AG08396 (cell line): ENCODE measurements around the gene SLC26A6.

Experiments used
- DNase-seq: peaks from one replicate; pipeline ENCODE4 v3.0.0; 2012; ENCODE audit warnings: low spot score, mixed read lengths

SLC26A6 gene

DNA sequence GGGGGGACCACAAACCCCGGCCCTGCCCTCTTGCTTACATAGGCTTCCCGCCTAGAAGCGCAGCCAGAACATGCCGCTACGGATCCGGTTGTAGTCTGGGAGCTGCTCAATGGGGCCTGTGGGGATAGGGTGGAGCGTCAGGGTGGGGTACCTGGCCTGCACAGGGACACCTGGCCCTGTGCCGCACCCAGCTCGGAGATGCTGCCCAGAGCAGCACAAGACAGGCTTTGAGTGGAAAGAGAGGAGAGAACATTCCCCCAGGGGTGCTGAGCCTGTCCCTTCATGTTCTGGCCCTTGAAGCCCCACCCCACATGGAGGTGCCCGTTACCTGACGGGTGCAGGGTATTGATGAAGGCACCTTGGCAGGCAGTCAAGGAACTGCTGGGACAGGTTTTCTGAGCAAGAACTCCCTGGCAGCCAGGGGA lies 36.2 kb downstream of the SLC26A6 start:
- no peak for DNase-seq

DNA sequence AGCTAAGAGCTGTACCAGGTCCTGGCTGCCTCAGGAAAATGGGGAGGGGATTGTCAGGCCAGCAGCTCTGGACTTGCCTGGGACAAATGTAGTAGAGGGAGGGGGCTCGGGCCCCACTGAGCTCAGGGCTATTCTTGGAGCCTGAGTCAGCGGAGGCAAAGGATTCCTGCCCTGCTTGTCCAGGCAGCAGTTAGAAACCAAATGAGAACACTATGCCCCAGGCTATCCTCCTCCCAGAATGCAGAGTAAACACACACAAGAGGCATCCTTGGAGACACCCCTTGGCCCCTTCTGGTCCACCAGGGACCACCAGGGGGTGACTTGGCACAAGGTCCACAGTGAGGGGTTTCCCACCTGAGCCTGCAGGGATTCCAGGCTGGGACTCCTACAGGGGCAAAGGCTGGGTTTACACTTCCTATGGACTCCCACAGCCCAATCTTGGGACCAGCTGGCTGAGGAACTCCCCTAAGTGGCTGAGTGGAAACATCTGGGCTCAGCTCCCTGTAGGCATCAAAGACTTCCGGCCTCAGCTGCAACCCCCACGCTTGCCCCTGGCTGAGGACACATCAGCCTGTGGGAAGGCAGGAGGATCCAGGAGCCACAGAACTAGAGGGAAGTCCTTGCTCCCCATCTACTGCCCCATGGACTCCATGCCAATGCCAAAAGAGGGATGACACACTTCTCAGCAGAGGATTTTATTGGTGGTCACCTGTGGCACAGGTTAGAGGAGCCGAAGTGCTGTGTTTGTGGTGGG lies 36.8 kb downstream of the SLC26A6 start:
- DNase-seq = peak; percentile 90

DNA sequence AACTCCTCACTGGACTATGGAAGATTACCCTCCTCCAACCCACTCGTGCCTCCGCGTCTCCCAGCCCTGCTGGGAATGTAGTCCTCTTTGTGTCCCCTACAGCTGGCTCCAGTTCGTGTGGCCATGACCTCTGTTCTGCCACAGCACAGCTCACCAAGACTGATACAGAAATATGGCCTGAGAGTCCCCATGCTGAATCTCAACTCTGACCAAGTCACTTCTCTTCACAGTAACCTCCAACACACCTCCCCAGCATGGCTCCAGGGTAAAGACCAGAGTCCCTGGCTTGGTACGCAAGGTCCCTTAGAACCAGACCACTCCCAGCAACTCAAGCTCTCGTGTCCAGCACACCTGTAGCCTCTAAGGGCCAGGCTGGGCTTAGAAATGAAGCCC lies 37.9 kb downstream of the SLC26A6 start:
- DNase-seq = no peak

DNA sequence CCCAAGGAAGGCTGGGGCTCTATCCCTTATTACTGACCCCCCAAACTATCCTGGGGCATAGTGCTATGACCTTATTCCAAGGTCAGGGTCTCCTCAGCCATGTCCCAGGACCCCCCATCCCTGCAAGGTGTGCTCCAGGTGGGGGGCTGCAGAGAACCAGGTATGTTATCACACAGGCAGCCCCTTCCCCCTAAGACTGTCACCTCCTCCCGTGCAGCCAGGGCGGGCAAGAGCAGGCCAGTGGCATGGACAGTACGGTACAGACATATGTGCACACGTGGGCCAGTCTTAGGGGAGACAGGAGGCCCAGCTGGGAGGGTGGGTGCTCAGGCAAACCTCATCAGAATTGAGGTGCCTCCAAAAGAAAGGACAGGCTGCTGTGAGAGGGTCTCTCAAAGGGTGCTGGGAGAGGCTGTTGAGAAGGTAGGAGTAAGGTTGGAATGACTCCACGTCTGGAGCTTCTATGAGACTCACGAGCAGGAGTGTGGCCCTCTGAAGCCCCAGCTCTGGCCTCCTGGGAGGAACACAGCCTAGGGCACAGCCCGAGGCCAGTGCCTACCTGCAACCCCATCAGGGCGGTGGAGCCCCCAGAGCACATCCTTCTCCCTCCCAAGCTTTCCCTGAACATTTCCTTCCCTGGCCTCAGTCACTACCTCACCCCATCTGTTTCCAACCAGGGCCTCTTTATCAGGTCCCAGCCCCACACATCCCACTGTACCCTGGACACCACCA lies 38.4 kb downstream of the SLC26A6 start:
- no peak for DNase-seq

DNA sequence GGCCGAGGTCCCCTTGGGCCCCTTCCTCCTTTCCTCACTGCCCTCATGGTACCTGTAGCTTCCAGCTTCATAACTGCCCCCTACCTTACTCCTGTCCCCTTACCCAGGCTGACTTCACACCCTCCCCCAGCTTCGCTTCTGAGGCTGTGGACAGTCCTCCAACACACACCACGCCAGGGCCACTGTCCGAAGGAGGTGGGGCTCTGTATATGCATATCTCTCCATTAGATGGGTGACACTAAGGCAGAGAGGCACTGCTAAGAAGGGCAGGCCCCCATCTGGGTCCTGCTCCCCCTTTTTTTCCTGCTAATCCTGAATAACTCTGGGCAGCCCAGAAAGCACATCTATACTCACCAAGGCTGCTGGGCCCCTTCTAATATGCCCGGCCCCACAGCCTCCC lies 39.1 kb downstream of the SLC26A6 start:
- no peak for DNase-seq

DNA sequence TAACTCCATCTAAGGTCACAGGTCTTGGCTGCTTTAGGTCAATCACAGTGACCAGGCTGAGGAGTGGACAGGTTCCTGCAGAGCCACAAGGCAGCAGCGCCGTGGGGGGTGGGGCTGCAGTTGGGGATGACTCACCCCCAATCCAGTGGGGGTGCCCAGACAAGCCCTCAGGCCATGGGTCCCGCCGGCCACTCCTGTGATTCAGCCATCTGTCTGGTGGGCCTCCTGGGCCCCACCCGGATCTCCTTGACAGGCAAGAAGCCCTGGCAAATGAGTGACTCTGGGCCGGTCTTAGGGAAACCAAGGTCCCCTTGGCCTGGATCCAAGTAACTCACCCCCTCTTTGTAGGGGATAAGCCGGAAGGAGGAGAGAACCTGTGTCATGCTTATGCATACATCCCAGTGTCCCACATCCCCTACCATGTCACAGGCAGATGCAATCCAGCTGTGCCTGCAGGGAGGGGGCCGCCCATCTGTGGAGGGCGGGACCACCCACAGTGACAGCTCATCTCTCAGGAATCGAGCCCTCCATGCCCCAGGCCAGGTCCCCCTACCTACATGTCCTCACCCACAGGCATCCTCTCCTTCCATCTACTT lies 39.6 kb downstream of the SLC26A6 start:
- peak; percentile 91 for DNase-seq

DNA sequence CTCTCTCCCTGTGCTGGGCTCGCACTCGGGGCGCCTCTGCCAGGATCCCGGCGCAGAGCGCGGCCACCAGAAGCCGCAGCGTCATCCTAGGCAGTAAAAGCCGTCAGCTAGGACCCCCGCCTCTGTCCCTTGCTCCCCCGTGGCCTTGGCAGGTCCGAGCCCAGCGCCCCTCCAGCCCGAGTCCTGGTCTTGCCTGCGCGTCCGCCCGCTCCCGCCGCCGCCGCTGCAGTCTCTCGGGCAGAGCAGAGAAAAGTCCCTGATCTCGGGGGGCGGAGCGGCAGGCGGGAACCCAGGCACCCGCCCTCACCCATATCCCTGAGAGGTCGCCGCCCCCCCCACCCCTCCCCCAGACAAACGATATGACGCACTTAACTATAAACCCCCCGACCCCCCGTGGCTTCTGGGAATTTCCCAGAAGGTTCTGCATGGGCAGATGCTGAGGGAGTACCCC lies 40.2 kb downstream of the SLC26A6 start, which contains the start of gene COL7A1:
Gene COL7A1, minus strand, starts transcription at position 255 of the 451 bp plus-strand sequence. Its CDS starts 170 bp downstream, at position 85.
- DNase-seq = peak; percentile 56

DNA sequence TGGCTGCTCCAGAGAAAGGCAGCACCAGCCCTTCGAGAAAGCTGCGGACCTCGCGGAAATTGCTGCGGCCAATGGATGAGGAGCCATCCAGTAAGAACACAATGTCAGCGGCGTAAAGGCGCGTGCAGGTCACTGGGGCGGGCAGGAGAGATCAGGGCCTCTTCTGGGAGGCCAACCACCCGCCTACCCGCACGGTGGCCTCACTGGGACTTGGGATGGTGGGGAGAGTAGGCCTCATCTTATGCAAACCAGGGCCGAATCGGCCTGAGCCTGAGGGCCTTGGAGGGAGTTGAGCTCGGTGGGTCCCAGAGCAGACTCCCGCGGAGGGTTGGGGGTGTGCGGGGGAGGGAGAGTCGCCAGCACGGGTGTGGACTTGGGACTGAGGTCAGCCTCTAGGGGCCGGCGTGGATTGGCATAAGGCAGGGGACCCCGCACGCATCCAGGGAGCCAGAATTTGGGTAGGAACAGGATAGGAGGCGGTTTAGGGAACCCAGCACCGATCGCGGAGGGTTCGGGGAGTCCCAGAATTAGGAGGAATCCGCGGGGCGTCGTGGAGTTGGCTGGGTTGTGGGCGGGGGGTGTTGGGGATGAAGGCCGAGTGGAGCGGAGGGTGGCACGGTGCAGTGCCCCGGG lies 40.7 kb downstream of the SLC26A6 start:
- peak; percentile 28 for DNase-seq

DNA sequence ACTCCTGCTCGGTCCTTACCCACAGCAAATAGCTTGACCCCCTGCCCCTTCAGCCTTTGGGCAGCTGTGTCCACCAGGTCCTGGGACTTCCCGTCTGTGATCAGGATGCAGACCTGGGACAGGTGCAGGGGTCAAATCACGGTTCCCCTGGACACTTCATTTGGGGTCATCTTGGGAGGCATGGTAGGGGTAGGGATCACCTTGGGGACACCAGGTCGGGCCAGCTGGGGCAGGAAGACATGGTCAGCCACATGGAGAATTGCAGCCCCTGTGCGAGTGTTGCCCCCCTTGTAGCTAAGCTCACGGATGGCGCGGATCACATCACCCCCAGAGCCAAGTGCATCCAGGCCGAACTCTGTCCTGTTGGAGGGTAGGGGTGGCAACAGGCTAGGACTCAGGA lies 41.9 kb downstream of the SLC26A6 start:
- DNase-seq = no peak

DNA sequence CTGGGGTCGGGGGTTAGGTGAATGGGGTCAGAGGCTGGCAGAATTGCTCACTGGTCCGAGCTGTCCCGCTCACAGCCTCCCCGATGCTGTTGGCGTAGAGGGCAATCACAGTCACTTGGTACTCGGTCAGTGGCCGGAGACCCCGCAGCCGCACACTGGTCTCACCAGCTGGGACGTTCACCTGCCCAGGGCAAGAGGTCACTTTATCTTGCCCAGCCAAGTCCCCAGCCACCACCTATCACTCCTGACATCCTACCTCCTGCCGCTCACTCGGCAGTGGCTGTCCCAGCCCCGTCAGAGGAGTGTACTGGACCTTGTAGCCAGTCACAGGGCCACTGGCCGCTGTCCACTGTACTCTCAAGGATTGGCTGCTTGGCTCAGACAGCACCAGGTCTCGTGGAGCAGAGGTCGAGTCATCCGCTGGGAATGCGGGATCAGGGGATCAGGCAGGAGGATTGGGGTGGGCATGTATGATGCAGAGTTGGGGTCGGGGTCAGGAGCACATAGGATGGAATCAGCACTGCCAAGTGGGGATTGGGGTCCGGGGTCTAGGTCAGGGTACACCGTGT lies 42.7 kb downstream of the SLC26A6 start:
- DNase-seq = peak; percentile 36

DNA sequence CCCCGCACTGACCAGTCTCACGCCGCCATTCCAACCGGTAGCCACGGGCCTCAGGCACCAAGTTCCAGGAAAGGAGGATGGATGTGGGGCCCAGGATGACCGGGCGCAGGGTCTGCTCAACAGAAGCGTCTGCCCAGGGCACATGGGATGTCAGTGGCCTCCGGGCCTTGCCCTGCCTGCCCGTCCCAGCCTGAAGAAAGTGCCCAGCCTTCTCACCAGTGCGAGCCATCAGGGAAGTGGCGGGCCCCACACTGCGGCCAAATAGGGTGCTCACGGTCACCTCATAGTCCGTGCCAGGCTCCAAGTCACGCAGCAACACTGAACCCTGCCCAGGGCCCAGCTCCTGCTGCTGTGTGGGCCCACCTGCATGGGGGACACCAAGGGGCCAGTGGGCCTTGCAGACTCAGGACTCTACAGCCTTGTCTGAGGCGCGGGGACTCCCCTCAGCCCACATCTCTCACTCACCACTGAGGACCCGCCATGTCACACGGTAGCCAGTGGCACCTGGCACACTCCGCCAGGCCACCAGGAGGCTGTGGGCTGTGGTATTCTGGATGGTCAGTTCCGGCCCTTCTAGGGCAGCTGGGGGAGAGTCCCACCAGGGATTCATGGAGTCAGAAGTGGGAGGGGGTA lies 43.3 kb downstream of the SLC26A6 start:
- DNase-seq = no peak

DNA sequence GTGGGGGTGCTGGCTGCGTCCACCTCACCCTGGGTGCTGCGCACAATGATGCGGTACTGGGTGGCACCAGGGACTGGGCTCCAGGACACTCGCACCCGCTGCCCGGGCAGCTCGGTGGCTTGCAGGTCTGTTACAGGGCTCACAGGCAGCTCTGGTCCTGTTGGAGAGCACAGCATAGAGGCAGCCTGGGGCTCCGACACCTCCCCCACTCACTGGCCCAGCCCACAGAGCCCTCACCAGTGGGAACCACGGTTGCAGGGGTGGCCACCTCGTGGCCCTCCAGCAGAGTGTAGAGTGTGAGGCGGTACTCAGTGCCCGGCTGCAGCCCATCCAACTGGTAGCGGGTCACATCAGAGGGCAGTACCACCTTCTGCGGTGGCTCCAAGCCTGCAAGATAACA lies 43.8 kb downstream of the SLC26A6 start:
- DNase-seq = no peak

DNA sequence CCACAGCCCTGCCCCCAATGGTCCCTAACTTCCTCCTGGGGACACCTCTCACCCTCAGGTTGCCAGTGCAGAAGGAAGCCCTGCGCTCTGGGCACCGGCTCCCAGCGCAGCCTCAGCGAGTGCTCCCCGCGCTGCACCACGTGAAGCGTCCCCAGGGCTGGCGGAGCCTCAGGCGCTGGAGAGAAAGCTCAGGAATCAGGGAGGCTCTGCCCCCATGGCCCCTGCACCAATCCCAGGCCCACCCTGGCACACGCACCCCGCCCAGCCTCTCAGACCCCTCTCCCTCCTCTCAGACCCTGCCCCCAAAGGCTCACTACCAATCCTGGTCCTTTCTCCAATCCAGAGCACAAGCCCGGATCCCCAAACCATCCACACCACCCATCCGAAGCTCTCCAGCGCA lies 47.0 kb downstream of the SLC26A6 start:
- no peak for DNase-seq

DNA sequence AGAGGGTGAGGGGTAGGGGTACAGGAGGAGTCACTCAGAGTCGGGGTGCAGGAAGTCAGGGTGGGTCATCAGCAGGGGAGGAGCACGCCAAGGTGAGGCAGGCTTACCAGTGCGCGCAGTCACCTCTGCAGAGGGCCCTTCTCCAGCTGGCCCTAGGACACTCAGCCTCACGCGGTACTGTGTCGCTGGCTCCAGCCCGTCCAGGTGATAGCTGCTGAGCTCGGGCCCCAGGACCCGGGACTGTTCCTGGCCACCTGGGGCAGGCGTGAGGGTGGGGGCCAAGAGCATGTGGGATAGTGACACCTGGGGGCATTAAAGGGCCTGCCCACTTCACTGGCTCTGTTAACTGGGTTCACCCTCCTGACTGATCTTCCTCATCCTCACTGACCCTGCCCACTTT lies 47.6 kb downstream of the SLC26A6 start:
- no peak for DNase-seq

DNA sequence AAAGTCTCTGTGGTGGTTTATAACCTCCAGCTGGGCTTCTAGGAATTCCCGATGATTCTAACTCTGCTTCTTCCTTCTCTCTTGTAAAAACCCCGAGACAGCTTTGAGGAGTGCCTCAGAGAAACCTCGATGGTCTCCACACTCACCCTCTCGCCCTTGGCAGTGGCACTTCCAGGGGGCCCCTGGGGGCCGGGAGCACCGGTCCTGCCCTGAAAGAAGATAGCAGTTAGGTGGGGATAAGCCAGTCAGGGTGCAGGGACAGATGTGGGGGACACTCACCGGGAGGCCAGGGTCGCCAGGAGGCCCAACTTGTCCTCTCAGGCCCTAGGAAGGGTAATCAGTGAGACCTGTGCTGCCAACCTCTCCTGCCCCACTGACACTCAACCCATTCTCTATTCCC lies 49.9 kb downstream of the SLC26A6 start:
- DNase-seq = no peak

DNA sequence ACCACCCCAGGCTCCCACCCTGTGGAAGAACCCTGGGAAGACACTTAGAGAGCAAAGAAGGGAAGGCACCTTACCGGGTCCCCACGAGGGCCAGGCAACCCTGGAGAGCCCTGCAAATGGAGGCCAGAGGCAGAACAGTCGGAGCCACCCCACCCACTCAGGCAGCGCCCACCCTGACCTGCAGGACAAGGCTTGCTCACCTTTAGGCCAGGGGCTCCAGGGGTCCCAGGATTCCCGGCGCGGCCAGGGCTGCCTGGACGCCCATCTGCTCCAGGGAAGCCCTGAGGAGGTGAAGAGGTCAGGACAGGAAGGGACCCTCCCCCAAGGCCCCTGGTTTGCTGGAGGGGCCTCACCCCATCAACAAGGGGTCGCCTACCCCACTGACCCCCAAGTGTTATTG lies 50.4 kb downstream of the SLC26A6 start:
- no peak for DNase-seq

DNA sequence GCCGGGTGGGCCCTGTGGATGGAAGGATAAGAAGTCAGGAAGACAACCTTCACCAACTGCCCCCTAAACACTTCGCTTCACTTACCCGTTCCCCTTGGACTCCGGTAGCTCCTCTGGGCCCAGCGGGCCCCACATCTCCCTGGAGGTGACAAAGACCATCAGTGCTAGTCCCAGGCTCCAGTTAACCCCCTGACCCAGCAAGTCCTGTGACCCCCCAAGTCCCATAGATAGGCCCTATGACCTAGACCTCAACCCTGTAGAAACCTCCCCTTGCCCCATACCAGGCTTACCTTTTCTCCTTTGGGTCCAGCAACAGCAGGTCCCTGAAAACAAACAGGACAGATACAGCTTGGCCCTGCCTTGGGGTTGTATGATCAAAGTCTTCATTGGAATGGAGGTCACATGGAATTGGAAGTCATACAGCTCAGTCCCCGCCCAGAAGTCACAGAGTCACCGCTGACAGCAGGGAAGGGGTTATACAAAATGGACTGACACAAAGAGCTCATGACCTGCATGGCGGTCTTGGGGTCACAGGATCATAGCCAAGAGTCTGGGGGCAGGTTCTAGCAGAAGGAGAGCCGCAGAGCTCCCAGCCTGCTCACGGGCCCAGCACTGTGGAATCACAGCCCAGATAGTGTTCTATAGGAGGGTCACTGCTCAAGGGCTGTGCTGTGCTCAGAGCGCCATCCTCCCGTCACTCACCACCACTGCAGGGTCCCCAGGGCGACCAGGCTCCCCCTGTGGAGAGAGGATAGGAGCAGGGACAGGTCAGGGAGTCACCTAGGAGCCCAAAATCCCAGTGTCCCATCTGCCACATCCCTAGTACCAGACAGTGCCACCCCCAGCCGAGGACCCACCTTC lies 53.4 kb downstream of the SLC26A6 start:
- no peak for DNase-seq

DNA sequence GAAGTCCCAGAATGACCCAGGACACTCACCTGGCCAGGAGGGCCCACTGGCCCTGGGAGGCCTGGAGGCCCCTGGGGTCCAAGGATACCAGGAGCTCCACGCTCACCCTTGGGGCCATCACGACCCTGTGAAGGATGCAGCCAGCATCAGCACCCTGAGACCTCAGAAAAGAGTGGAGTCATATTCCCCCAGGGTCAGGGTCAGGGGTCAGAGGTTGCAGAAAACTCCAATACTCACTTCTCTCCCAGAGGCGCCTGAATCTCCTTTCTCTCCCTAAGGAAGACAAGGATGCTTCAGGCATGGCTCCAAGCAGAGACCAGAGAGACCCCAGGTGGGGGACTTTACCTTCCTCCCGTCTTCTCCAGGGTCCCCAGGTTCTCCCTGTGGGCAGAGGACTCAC lies 58.6 kb downstream of the SLC26A6 start:
- DNase-seq = no peak
